HEK293 (cell line): Measurements from ENCODE around the gene TSC22D1.
"Not testable (repeated sequence)": the region's sequence is repeated elsewhere in the genome, so short reads cannot be mapped to it uniquely, and the experiment has no call there.

Experiments used
- CTCF ChIA-PET: fragments of 350-600 bp; formaldehyde crosslinking; extraction: SDS; loops from one replicate; lab custom pipeline; 2021; ENCODE audit warnings: antibody characterized with exemption; lab: Yijun Ruan, JAX
- POLR2A ChIA-PET: fragments of 300-600 bp; formaldehyde crosslinking; extraction: SDS; loops from one replicate; lab custom pipeline; 2020; ENCODE audit warnings: antibody characterized with exemption, inconsistent platforms; lab: Yijun Ruan, JAX
- H3K27ac ChIP-seq: fragments of 200-500 bp; sonication (Bioruptor generic); 2 replicates; pipeline ENCODE4 v1.5.1; 2014; ENCODE audit warnings: low read depth, low read length, control low read depth, inconsistent platforms; ENCODE audit errors: extremely low read depth
- H3K36me3 ChIP-seq, 2 experiments: fragments of 200-500 bp in 1 of 2; sonication (Bioruptor generic) in 1 of 2; 1 replicate in 1 of 2; 2 replicates in 1 of 2; pipeline ENCODE4 v1.5.1; 2014 to 2017; ENCODE audit warnings: inconsistent platforms in 2 of 2, low read length in 2 of 2; ENCODE audit not compliant: control insufficient read depth in 2 of 2, insufficient read depth in 1 of 2
- H3K4me1 ChIP-seq: fragments of 200-500 bp; sonication (Bioruptor generic); 2 replicates; pipeline ENCODE4 v1.5.1; 2014; ENCODE audit warnings: mild to moderate bottlenecking, low read length, inconsistent platforms; ENCODE audit not compliant: control insufficient read depth, insufficient read depth
- H3K4me3 ChIP-seq: 2 replicates; pipeline ENCODE4 v1.5.1; 2011; ENCODE audit warnings: low read depth, mild to moderate bottlenecking, control low read depth, low read length, moderate library complexity
- H3K9me3 ChIP-seq: fragments of 200-500 bp; sonication (Bioruptor generic); 2 replicates; pipeline ENCODE4 v1.5.1; 2014; ENCODE audit warnings: low read depth, low read length, inconsistent platforms; ENCODE audit not compliant: control insufficient read depth, insufficient read depth
- PRDM1 ChIP-seq: fragments of 450-650 bp; formaldehyde crosslinking; IDR thresholded peaks from 2 replicates; pipeline ENCODE4; 2016; ENCODE audit warnings: missing biosample characterization, missing genetic modification characterization
- PRDM10 ChIP-seq: fragments of 450-650 bp; formaldehyde crosslinking; IDR thresholded peaks from 2 replicates; pipeline ENCODE4 v1.5.1; 2016; ENCODE audit warnings: missing biosample characterization, missing genetic modification characterization
- SP2 ChIP-seq: fragments of 450-650 bp; formaldehyde crosslinking; IDR thresholded peaks from 2 replicates; pipeline ENCODE4 v1.5.1; 2016; ENCODE audit warnings: missing biosample characterization, missing genetic modification characterization
- ZBTB11 ChIP-seq: fragments of 450-650 bp; formaldehyde crosslinking; conservative IDR thresholded peaks from 2 replicates; pipeline ENCODE4 v1.5.1; 2016; ENCODE audit warnings: low read depth, missing biosample characterization, missing genetic modification characterization
- ZNF121 ChIP-seq: fragments of 450-650 bp; formaldehyde crosslinking; IDR thresholded peaks from 2 replicates; pipeline ENCODE4 v1.5.1; 2016; ENCODE audit warnings: missing biosample characterization, missing genetic modification characterization
- ZNF155 ChIP-seq: fragments of 450-650 bp; formaldehyde crosslinking; IDR thresholded peaks from 2 replicates; pipeline ENCODE4 v1.5.1; 2016; ENCODE audit warnings: missing biosample characterization, missing genetic modification characterization
- ZNF16 ChIP-seq: fragments of 450-650 bp; formaldehyde crosslinking; IDR thresholded peaks from 2 replicates; pipeline ENCODE4 v1.5.1; 2016; ENCODE audit warnings: low read depth, missing biosample characterization, missing genetic modification characterization
- ZNF184 ChIP-seq: fragments of 450-650 bp; IDR thresholded peaks from 2 replicates; pipeline ENCODE4 v1.5.1; 2018; ENCODE audit warnings: missing biosample characterization, mild to moderate bottlenecking, missing genetic modification characterization
- ZNF248 ChIP-seq: fragments of 450-650 bp; formaldehyde crosslinking; IDR thresholded peaks from 2 replicates; pipeline ENCODE4 v1.5.1; 2017; ENCODE audit warnings: missing biosample characterization, missing genetic modification characterization
- ZNF302 ChIP-seq: fragments of 450-650 bp; formaldehyde crosslinking; IDR thresholded peaks from 2 replicates; pipeline ENCODE4 v1.5.1; 2016; ENCODE audit warnings: missing biosample characterization, missing genetic modification characterization, low read depth
- ZNF398 ChIP-seq: fragments of 450-650 bp; formaldehyde crosslinking; IDR thresholded peaks from 2 replicates; pipeline ENCODE4 v1.5.1; 2017; ENCODE audit warnings: missing biosample characterization, missing genetic modification characterization
- ZNF404 ChIP-seq: fragments of 450-650 bp; formaldehyde crosslinking; IDR thresholded peaks from 2 replicates; pipeline ENCODE4 v1.5.1; 2017; ENCODE audit warnings: missing biosample characterization, missing genetic modification characterization
- ZNF433 ChIP-seq: fragments of 450-650 bp; formaldehyde crosslinking; IDR thresholded peaks from 2 replicates; pipeline ENCODE4 v1.5.1; 2016; ENCODE audit warnings: missing biosample characterization, missing genetic modification characterization, low read depth
- ZNF48 ChIP-seq: fragments of 450-650 bp; formaldehyde crosslinking; IDR thresholded peaks from 2 replicates; pipeline ENCODE4 v1.5.1; 2016; ENCODE audit warnings: missing biosample characterization, missing genetic modification characterization
- ZNF521 ChIP-seq: fragments of 450-650 bp; formaldehyde crosslinking; IDR thresholded peaks from 2 replicates; pipeline ENCODE4 v1.5.1; 2017; ENCODE audit warnings: missing biosample characterization, mild to moderate bottlenecking, missing genetic modification characterization
- ZNF610 ChIP-seq: fragments of 450-650 bp; formaldehyde crosslinking; IDR thresholded peaks from 2 replicates; pipeline ENCODE4 v1.5.1; 2016; ENCODE audit warnings: missing biosample characterization, missing genetic modification characterization, borderline replicate concordance
- ZNF626 ChIP-seq: fragments of 450-650 bp; sonication (Bioruptor Pico); formaldehyde crosslinking; IDR thresholded peaks from 2 replicates; pipeline ENCODE4 v1.5.1; 2018; ENCODE audit warnings: missing biosample characterization, missing genetic modification characterization, inconsistent platforms
- ZNF677 ChIP-seq: fragments of 450-650 bp; IDR thresholded peaks from 2 replicates; pipeline ENCODE4 v1.5.0; 2018; ENCODE audit warnings: missing biosample characterization, mild to moderate bottlenecking, missing genetic modification characterization, moderate library complexity
- ZNF776 ChIP-seq: fragments of 450-650 bp; formaldehyde crosslinking; IDR thresholded peaks from 2 replicates; pipeline ENCODE4 v1.5.0; 2017; ENCODE audit warnings: missing biosample characterization, missing genetic modification characterization, borderline replicate concordance
- ZNF791 ChIP-seq: fragments of 450-650 bp; formaldehyde crosslinking; IDR thresholded peaks from 2 replicates; pipeline ENCODE4 v1.5.1; 2016; ENCODE audit warnings: missing biosample characterization, missing genetic modification characterization
- TF ChIP-seq, protein P1 (sequence below): fragments of 450-650 bp; formaldehyde crosslinking; IDR thresholded peaks from 2 replicates; pipeline ENCODE4 v1.5.1; 2016; ENCODE audit warnings: missing biosample characterization, missing genetic modification characterization

Gene TSC22D1

DNA sequence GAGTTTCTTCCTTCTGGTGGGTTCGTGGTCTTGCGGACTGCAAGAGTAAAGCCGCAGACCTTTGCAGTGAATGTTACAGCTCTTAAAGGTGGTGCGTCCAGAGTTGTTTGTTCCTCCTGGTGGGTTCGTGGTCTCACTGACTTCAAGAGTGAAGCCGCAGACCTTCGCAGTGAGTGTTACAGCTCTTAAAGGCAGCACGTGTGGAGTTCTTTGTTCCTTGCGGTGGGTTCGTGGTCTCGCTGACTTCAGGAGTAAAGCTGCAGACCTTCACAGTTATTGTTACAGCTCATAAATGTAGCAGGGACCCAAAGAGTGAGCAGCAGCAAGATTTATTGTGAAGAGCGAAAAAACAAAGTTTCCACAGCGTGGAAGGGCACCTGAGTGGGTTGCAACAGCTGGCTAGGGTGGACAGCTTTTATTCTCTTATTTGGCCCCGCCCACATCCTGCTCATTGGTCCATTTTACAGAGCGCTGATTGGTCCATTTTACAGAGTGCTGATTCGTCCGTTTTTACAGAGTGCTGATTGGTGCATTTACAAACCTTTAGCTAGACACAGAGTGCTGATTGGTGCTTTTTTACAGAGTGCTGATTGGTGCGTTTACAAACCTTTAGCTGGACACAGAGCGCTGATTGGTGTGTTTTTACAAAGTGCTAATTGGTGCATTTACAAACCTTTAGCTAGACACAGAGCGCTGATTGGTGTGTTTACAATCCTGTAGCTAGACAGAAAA, 17.9 kb upstream of the TSC22D1 start:
- CTCF ChIA-PET, result not testable (repeated sequence)

GRCh38 chr13:44592216-44592847, 16.2 kb upstream of the TSC22D1 start:
- ChIA-PET CTCF (no interaction called here), POLR2A (no interaction called here)
- no peaks in the 10 kb centered on the region for H3K4me1 ChIP-seq
- no peaks in the 10 kb centered on the region for H3K36me3 ChIP-seq
- H3K4me3 ChIP-seq, result no peak overlapping the region
- H3K27ac ChIP-seq, result no peak overlapping the region
- no peaks in the 10 kb centered on the region for H3K9me3 ChIP-seq
- no peak for TF ChIP-seq ZNF48 (tag by site-specific recombination)
- TF ChIP-seq ZNF610 (tag by site-specific recombination), result no peak
- no peak for TF ChIP-seq ZNF677 (tag by site-specific recombination)
- no peak for TF ChIP-seq ZNF155 (tag by site-specific recombination)
- TF ChIP-seq ZNF184 (tag by site-specific recombination), result no peak
- no peak for TF ChIP-seq ZNF791
- TF ChIP-seq ZNF398 (tag by site-specific recombination), result no peak
- TF ChIP-seq ZNF121 (tag by site-specific recombination), result no peak
- TF ChIP-seq PRDM10 (tag by site-specific recombination), result no peak
- TF ChIP-seq ZNF302 (tag by site-specific recombination), result no peak
- TF ChIP-seq ZNF626 (tag by site-specific recombination), result no peak
- no peak for TF ChIP-seq ZNF521 (tag by site-specific recombination)
- no peak for TF ChIP-seq ZNF433 (tag by site-specific recombination)
- TF ChIP-seq PRDM1, result no peak
- TF ChIP-seq ZNF248 (tag by site-specific recombination), result no peak
- TF ChIP-seq ZNF776 (tag by site-specific recombination), result no peak
- no peak for TF ChIP-seq ZBTB11
- TF ChIP-seq ZNF16, result no peak
- TF ChIP-seq, protein P1, sequence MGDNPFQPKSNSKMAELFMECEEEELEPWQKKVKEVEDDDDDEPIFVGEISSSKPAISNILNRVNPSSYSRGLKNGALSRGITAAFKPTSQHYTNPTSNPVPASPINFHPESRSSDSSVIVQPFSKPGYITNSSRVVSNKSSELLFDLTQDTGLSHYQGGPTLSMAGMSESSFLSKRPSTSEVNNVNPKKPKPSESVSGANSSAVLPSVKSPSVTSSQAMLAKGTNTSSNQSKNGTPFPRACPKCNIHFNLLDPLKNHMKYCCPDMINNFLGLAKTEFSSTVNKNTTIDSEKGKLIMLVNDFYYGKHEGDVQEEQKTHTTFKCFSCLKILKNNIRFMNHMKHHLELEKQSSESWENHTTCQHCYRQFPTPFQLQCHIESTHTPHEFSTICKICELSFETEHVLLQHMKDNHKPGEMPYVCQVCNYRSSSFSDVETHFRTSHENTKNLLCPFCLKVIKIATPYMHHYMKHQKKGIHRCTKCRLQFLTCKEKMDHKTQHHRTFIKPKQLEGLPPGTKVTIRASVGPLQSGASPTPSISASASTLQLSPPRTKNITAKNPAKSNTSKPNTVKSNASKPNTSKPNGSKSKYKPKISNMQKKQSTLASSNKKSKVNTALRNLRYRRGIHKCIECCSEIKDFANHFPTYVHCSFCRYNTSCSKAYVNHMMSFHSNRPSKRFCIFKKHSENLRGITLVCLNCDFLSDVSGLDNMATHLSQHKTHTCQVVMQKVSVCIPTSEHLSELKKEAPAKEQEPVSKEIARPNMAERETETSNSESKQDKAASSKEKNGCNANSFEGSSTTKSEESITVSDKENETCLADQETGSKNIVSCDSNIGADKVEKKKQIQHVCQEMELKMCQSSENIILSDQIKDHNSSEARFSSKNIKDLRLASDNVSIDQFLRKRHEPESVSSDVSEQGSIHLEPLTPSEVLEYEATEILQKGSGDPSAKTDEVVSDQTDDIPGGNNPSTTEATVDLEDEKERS (tag by site-specific recombination), result no peak
- no peak for TF ChIP-seq ZNF404 (tag by site-specific recombination)

More for the DNA sequence above, 17.9 kb upstream of the TSC22D1 start:
- H3K4me1 ChIP-seq, POLR2A ChIA-PET, H3K27ac ChIP-seq, H3K4me3 ChIP-seq, H3K9me3 ChIP-seq, H3K36me3 ChIP-seq: not testable (repeated sequence)
- 0 out of 2 replicates have a peak, but pooled peaks have one; percentile 12 for TF ChIP-seq SP2 (tag by site-specific recombination)
